ENCODE results near the gene CDC42. TPM values are rescaled to one million over a fixed set of nuclear protein-coding genes. Genes with fewer than 3 reads are reported as not detected.

CDC42 gene
- total and polyA plus RNA-seq, 2 of the 4 experiments (the other 2 are of a cell fraction), result 162 to 609 TPM

GRCh38 chr1:22030057-22030456 is 22.5 kb upstream of the CDC42 start:
- Histone ChIP-seq H2BK20ac (ENCODE audit: low read depth, low read length) (no peak overlapping the region), H3K4me3 (ENCODE audit: insufficient read depth, low read depth, low read length) (no peak overlapping the region), H3K9me3 (ENCODE audit: control insufficient read depth, insufficient read depth, low read length) (no peaks in the 10 kb centered on the region), H3K79me1 (ENCODE audit: low read depth in 1 of 2, low read length in 2 of 2) (peaks cover 0 to 10% of the 10 kb centered on the region in 2 experiments; a peak in 3 of 4 replicates), H2BK120ac (ENCODE audit: low read depth, low read length) (no peak overlapping the region), H3K56ac (ENCODE audit: extremely low read depth, insufficient read depth, low read length) (no peak overlapping the region), H3K18ac (ENCODE audit: low read depth, low read length) (no peak overlapping the region), H4K8ac (ENCODE audit: low read depth in 2 of 2, low read length in 2 of 2) (no peak overlapping the region), H3K27ac (ENCODE audit: insufficient read depth, low read length) (no peak overlapping the region), H2AK5ac (ENCODE audit: low read depth, low read length) (no peak overlapping the region), H2AFZ (replicated peaks; ENCODE audit: low read length, poor library complexity) (no peak overlapping the region), H3K4me1 (ENCODE audit: control insufficient read depth, insufficient read depth, low read length) (0 out of 2 replicates have a peak, but pooled peaks cover 1% of the 10 kb centered on the region), H2AK9ac (replicated peaks; ENCODE audit: low read depth, low read length, poor library complexity) (no peak overlapping the region), H3K27me3 (ENCODE audit: control insufficient read depth, insufficient read depth, low read length) (no peaks in the 10 kb centered on the region), H3K14ac (replicated peaks; ENCODE audit: low read depth, low read length) (no peak overlapping the region), H2BK15ac (ENCODE audit: low read depth, low read length) (no peak overlapping the region), H4K91ac (ENCODE audit: insufficient read depth, low read depth, low read length) (no peak overlapping the region), H2BK5ac (ENCODE audit: low read depth, low read length, poor library complexity, severe bottlenecking) (no peak overlapping the region), H3K36me3 (ENCODE audit: control insufficient read depth, insufficient read depth, low read length) (0 out of 2 replicates have a peak, but pooled peaks cover 1% of the 10 kb centered on the region), H4K5ac (ENCODE audit: low read depth, low read length) (no peak overlapping the region), H3K4me2 (ENCODE audit: low read depth, low read length) (no peak overlapping the region), H3K4ac (ENCODE audit: low read depth, low read length) (no peak overlapping the region), H3K9me1 (ENCODE audit: insufficient read depth, low read length) (no peaks in the 10 kb centered on the region), H3K9ac (ENCODE audit: low read depth, low read length) (no peak overlapping the region), H4K20me1 (ENCODE audit: insufficient read depth, low read length) (peaks cover 6% of the 10 kb centered on the region; the same call in 1 of the 2 replicates), H3K23ac (ENCODE audit: low read depth, low read length) (no peak overlapping the region)
- 80% methylated on average over 1 of the region's 4 CpGs; no CpG with 5 or more reads in 1 of the 2 experiments for WGBS, 2 experiments (ENCODE audit: extremely low coverage in 2 of 2, insufficient read length in 1 of 2)
- BruUV-seq (replicated peaks), result no TSS peak
- TF ChIP-seq ELK1 (IDR thresholded peaks at IDR 0.05; ENCODE audit: borderline replicate concordance, low read depth, low read length) (no peak), CTCF (conservative IDR thresholded peaks at IDR 0.05; ENCODE audit: low read depth, low read length) (no peak), FOS (IDR thresholded peaks at IDR 0.05; ENCODE audit: low read depth, low read length) (no peak), MXI1 (IDR thresholded peaks at IDR 0.05; ENCODE audit: borderline replicate concordance, low read depth, low read length) (no peak), MAZ (IDR thresholded peaks at IDR 0.05; ENCODE audit: borderline replicate concordance, low read depth, low read length) (no peak), USF2 (IDR thresholded peaks at IDR 0.05; ENCODE audit: low read depth, low read length) (no peak), BHLHE40 (IDR thresholded peaks at IDR 0.05; ENCODE audit: low read depth, low read length) (no peak), SMC3 (IDR thresholded peaks at IDR 0.05; ENCODE audit: low read depth, low read length) (no peak), RCOR1 (IDR thresholded peaks at IDR 0.05; ENCODE audit: insufficient replicate concordance, low read length) (no peak), POLR2A (IDR thresholded peaks at IDR 0.05; ENCODE audit: low read depth, low read length) (no peak)
- ATAC-seq (ENCODE audit: low read depth), result no peak
- in situ Hi-C loops (cut with MboI; ENCODE audit: low sequenced_read_pairs) (no loop called here), dilution Hi-C loops (cut with HindIII; ENCODE audit: low sequenced_read_pairs, unreplicated experiment) (no loop called here), intact Hi-C loops (cut with micrococcal nuclease) (no loop called here)
- CTCF ChIA-PET, result no interaction called here
- DNase-seq, result no peak
- POLR2A ChIA-PET (ENCODE audit: unreplicated experiment), result no interaction called here

Measured in IMR-90 (cell line).